K562 (cell line): ENCODE data around the gene IL1RL2.

Experiments used
- CTCF ChIP-seq, 3 experiments: IDR thresholded peaks in 2 of 3; conservative IDR thresholded peaks in 1 of 3; 2 replicates each; pipeline ENCODE4 v1.5.1; 2011 to 2012; ENCODE audit warnings: low read length in 3 of 3, mild to moderate bottlenecking in 3 of 3, control low read depth in 2 of 3, improper control_type of control experiment in 1 of 3, inconsistent platforms in 1 of 3, low read depth in 1 of 3, mixed read lengths in 1 of 3, moderate library complexity in 1 of 3; ENCODE audit not compliant: insufficient read depth in 2 of 3
- EZH2 ChIP-seq: IDR thresholded peaks from 2 replicates; pipeline ENCODE4 v1.6.1; 2012; ENCODE audit warnings: low read depth, mild to moderate bottlenecking, inconsistent platforms, low read length, borderline replicate concordance
- GTF2E2 ChIP-seq: fragments of 200-800 bp; sonication (Bioruptor generic); IDR thresholded peaks from 2 replicates; pipeline ENCODE4 v1.6.1; 2016; ENCODE audit warnings: missing genetic modification characterization, missing compliant biosample characterization
- HIVEP1 ChIP-seq: fragments of 250-450 bp; sonication (Bioruptor Pico); IDR thresholded peaks from 2 replicates; pipeline ENCODE4 v1.4.0; 2020; ENCODE audit warnings: mild to moderate bottlenecking
- MTA2 ChIP-seq: fragments of 450-650 bp; IDR thresholded peaks from 2 replicates; pipeline ENCODE4 v1.6.1; 2016; ENCODE audit warnings: low read depth
- POLR3A ChIP-seq: IDR thresholded peaks from 2 replicates; pipeline ENCODE4 v1.6.1; 2011; ENCODE audit warnings: borderline replicate concordance, mild to moderate bottlenecking, moderate library complexity; ENCODE audit not compliant: insufficient read length, insufficient read depth; ENCODE audit errors: extremely low read depth
- SP1 ChIP-seq: sonication (generic); formaldehyde crosslinking; IDR thresholded peaks from 2 replicates; pipeline ENCODE4 v1.8.1; 2022; ENCODE audit warnings: mild to moderate bottlenecking, missing genetic modification reagents
- XRCC5 ChIP-seq: fragments of 200-400 bp; formaldehyde crosslinking; IDR thresholded peaks from 2 replicates; pipeline ENCODE4 v1.6.1; 2017; ENCODE audit warnings: low read depth, mild to moderate bottlenecking, low read length
- ZNF133 ChIP-seq: fragments of 250-450 bp; sonication (Bioruptor Pico); IDR thresholded peaks from 2 replicates; pipeline ENCODE4 v1.4.0; 2020; ENCODE audit warnings: mild to moderate bottlenecking
- ZNF274 ChIP-seq: IDR thresholded peaks from 2 replicates; pipeline ENCODE4 v1.6.1; 2011; ENCODE audit warnings: low read depth, mild to moderate bottlenecking, low read length, moderate library complexity, borderline replicate concordance
- ZNF398 ChIP-seq: fragments of 250-450 bp; sonication (Bioruptor Pico); IDR thresholded peaks from 2 replicates; pipeline ENCODE4 v1.8.0; 2021; ENCODE audit warnings: moderate library complexity, mild to moderate bottlenecking, inconsistent platforms
- ZNF584 ChIP-seq: fragments of 200-800 bp; sonication (Bioruptor generic); IDR thresholded peaks from 2 replicates; pipeline ENCODE4 v1.6.1; 2016; ENCODE audit warnings: low read depth, mild to moderate bottlenecking, missing genetic modification characterization, missing compliant biosample characterization
- TF ChIP-seq, protein P1 (sequence below): IDR thresholded peaks from 2 replicates; pipeline ENCODE4 v1.6.1; 2012; ENCODE audit warnings: low read depth, low read length, improper control_type of control experiment, borderline replicate concordance

- TF ChIP-seq ZNF274: no peak
- no peak for TF ChIP-seq EZH2
- no peak for TF ChIP-seq XRCC5
- no peak for TF ChIP-seq SP1 (CRISPR knock-in tag)
- TF ChIP-seq HIVEP1 (CRISPR knock-in tag): no peak
- no peak for TF ChIP-seq ZNF398 (CRISPR knock-in tag)
- TF ChIP-seq ZNF584 (CRISPR knock-in tag): 0 out of 2 replicates have a peak, but pooled peaks have one; percentile 2
- TF ChIP-seq GTF2E2 (tag): no peak
- no peak for TF ChIP-seq MTA2
- TF ChIP-seq POLR3A: no peak
- no peak for TF ChIP-seq ZNF133 (CRISPR knock-in tag)
- no peak for TF ChIP-seq CTCF (IDR thresholded peaks at IDR 0.05 in 2 of 3, conservative IDR thresholded peaks at IDR 0.05 in 1 of 3; ENCODE audit: insufficient read depth in 2 of 3, low read depth in 1 of 3, low read length in 3 of 3)
- TF ChIP-seq, protein P1, sequence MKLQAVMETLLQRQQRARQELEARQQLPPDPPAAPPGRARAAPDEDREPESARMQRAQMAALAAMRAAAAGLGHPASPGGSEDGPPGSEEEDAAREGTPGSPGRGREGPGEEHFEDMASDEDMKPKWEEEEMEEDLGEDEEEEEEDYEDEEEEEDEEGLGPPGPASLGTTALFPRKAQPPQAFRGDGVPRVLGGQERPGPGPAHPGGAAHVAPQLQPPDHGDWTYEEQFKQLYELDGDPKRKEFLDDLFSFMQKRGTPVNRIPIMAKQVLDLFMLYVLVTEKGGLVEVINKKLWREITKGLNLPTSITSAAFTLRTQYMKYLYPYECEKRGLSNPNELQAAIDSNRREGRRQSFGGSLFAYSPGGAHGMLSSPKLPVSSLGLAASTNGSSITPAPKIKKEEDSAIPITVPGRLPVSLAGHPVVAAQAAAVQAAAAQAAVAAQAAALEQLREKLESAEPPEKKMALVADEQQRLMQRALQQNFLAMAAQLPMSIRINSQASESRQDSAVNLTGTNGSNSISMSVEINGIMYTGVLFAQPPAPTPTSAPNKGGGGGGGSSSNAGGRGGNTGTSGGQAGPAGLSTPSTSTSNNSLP: no peak
Observed at GRCh38 chr2:102261467-102262135, 74.8 kb downstream of the IL1RL2 start.
